K562 (cell line): Measurements from ENCODE around the gene ABCC11. TPM values are rescaled to one million over a fixed set of nuclear protein-coding genes. Genes with fewer than 3 reads are reported as not detected.

Experiments used
- CREM ChIP-seq: IDR thresholded peaks from 2 replicates; pipeline ENCODE4 v1.6.1; 2014; ENCODE audit warnings: antibody characterized with exemption, low read depth
- GABPA ChIP-seq: fragments of 200-800 bp; sonication (Bioruptor generic); conservative IDR thresholded peaks from 2 replicates; pipeline ENCODE4 v1.6.1; 2016; ENCODE audit warnings: low read depth, missing genetic modification characterization, missing compliant biosample characterization
- GATA2 ChIP-seq: sonication (generic); formaldehyde crosslinking; IDR thresholded peaks from 2 replicates; pipeline ENCODE4 v1.4.0; 2020; ENCODE audit warnings: mild to moderate bottlenecking, missing genetic modification reagents
- GATAD2A ChIP-seq: fragments of 450-650 bp; IDR thresholded peaks from 2 replicates; pipeline ENCODE4 v1.6.1; 2017
- KLF16 ChIP-seq: IDR thresholded peaks from 2 replicates; pipeline ENCODE4 v1.6.1; 2016; ENCODE audit warnings: antibody characterized with exemption
- SMC3 ChIP-seq: conservative IDR thresholded peaks from 2 replicates; pipeline ENCODE4 v1.6.1; 2011; ENCODE audit warnings: low read depth, low read length, improper control_type of control experiment; ENCODE audit not compliant: insufficient read depth
- SP2 ChIP-seq: IDR thresholded peaks from 2 replicates; pipeline ENCODE4 v1.6.1; 2011; ENCODE audit warnings: mild to moderate bottlenecking, low read depth, low read length, moderate library complexity; ENCODE audit not compliant: poor library complexity, severe bottlenecking; ENCODE audit errors: extremely low read depth
- polyA plus RNA-seq, 8 experiments: library from polyadenylated mRNA; depleted of rRNA in 4 of 8; stranded (reverse) in 5 of 8; unstranded in 3 of 8; fragments of >200 nt; fragmentation: Nextera tagmentation in 2 of 8; fragmentation: Illumina TruSeq in 1 of 8; extraction: Ambion mirVana in 2 of 8; extraction: Trizol in 1 of 8; gene quantifications; 2 replicates each; pipeline versions ENCODE4 v1.2.1 to v1.2.3, GENCODE V29; 2011 to 2014; ENCODE audit warnings: inconsistent platforms in 1 of 8, missing spikeins in 1 of 8
- total RNA-seq, 7 experiments: library from RNA; depleted of rRNA in 6 of 7; stranded (reverse); fragments of >200 nt in 6 of 7; fragmentation: Illumina TruSeq in 2 of 7; extraction: Trizol in 2 of 7; gene quantifications; 2 replicates each; pipeline versions ENCODE4 v1.2.1 to v1.2.3, GENCODE V29; 2011 to 2021; ENCODE audit warnings: low replicate concordance in 1 of 7
- TF ChIP-seq, protein P1 (sequence below), 2 experiments: fragments of 450-650 bp in 1 of 2; sonication (generic) in 1 of 2; formaldehyde crosslinking in 1 of 2; IDR thresholded peaks in 1 of 2; conservative IDR thresholded peaks in 1 of 2; 2 replicates each; pipeline versions ENCODE4 v1.6.1 to v1.8.1; 2016 to 2023; ENCODE audit warnings: mild to moderate bottlenecking in 2 of 2, moderate library complexity in 2 of 2, inconsistent platforms in 1 of 2, missing genetic modification reagents in 1 of 2
- TF ChIP-seq, protein P2 (sequence below): sonication (generic); formaldehyde crosslinking; IDR thresholded peaks from 2 replicates; pipeline ENCODE4 v1.8.1; 2023; ENCODE audit warnings: mild to moderate bottlenecking, missing genetic modification reagents
- TF ChIP-seq, protein P3 (sequence below): sonication (generic); formaldehyde crosslinking; IDR thresholded peaks from 2 replicates; pipeline ENCODE4 v1.9.0; 2022; ENCODE audit warnings: mild to moderate bottlenecking, missing genetic modification reagents
- TF ChIP-seq, protein P4 (sequence below): fragments of 200-600 bp; sonication (generic); IDR thresholded peaks from one replicate; pipeline ENCODE4 v1.6.1; 2012; ENCODE audit warnings: mild to moderate bottlenecking, low read depth, low read length, inconsistent platforms

ABCC11 gene
- total and polyA plus RNA-seq, 9 of the 15 experiments (the other 6 are each of a cell fraction or from before 2014, with no cell fraction given) = 0.04 to 0.14 (median 0.04) TPM; not detected in 6

DNA sequence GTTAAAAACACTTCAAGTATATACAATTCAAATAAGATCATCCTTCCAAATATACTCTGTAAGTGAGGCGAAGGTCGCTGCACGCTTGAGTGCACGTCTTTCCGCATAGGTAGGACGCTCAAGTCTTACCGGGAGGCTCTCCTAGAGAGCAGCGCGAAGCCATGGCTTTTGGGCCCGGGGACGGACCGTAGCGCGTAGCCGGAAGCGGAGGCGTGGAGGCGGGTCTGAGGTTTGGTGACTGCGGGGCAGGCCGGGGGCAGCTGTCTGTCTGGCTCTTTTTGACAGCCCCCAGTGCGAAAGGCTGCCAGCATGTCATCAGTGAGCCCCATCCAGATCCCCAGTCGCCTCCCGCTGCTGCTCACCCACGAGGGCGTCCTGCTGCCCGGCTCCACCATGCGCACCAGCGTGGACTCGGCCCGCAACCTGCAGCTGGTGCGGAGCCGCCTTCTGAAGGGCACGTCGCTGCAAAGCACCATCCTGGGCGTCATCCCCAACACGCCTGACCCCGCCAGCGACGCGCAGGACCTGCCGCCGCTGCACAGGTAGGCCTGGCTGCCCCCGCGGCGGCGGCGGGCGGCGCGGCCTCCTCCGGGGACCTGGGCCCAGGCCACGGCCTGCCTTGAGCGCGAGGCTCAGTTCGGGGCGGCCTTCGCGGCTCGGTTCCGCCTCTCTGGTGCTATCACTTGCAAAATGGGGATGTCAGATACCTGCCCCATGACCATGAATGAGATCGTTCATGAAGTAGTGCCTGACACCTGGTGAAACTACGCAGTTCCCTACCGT is 3.1 kb downstream of the ABCC11 start, which contains the start of gene LONP2 (continued):
- TF ChIP-seq, protein P1, sequence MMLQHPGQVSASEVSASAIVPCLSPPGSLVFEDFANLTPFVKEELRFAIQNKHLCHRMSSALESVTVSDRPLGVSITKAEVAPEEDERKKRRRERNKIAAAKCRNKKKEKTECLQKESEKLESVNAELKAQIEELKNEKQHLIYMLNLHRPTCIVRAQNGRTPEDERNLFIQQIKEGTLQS (IDR thresholded peaks at IDR 0.05) = no peak
- TF ChIP-seq, protein P1 (CRISPR knock-in tag; conservative IDR thresholded peaks at IDR 0.05) = no peak
- peak; percentile 92 for TF ChIP-seq GABPA (tag)
- TF ChIP-seq SP2 = peak; percentile 23
- peak; percentile 97 for TF ChIP-seq CREM
- TF ChIP-seq KLF16 = peak; percentile 87
- TF ChIP-seq, protein P2, sequence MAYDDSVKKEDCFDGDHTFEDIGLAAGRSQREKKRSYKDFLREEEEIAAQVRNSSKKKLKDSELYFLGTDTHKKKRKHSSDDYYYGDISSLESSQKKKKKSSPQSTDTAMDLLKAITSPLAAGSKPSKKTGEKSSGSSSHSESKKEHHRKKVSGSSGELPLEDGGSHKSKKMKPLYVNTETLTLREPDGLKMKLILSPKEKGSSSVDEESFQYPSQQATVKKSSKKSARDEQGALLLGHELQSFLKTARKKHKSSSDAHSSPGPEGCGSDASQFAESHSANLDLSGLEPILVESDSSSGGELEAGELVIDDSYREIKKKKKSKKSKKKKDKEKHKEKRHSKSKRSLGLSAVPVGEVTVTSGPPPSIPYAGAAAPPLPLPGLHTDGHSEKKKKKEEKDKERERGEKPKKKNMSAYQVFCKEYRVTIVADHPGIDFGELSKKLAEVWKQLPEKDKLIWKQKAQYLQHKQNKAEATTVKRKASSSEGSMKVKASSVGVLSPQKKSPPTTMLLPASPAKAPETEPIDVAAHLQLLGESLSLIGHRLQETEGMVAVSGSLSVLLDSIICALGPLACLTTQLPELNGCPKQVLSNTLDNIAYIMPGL (CRISPR knock-in tag) = 0 out of 2 replicates have a peak, but pooled peaks have one; percentile 45
- TF ChIP-seq SMC3 = 0 out of 2 replicates have a peak, but pooled peaks have one; percentile 0
- TF ChIP-seq, protein P3, sequence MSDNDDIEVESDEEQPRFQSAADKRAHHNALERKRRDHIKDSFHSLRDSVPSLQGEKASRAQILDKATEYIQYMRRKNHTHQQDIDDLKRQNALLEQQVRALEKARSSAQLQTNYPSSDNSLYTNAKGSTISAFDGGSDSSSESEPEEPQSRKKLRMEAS (CRISPR knock-in tag) = peak; percentile 73
- no peak for TF ChIP-seq GATA2 (CRISPR knock-in tag)
- TF ChIP-seq, protein P4, sequence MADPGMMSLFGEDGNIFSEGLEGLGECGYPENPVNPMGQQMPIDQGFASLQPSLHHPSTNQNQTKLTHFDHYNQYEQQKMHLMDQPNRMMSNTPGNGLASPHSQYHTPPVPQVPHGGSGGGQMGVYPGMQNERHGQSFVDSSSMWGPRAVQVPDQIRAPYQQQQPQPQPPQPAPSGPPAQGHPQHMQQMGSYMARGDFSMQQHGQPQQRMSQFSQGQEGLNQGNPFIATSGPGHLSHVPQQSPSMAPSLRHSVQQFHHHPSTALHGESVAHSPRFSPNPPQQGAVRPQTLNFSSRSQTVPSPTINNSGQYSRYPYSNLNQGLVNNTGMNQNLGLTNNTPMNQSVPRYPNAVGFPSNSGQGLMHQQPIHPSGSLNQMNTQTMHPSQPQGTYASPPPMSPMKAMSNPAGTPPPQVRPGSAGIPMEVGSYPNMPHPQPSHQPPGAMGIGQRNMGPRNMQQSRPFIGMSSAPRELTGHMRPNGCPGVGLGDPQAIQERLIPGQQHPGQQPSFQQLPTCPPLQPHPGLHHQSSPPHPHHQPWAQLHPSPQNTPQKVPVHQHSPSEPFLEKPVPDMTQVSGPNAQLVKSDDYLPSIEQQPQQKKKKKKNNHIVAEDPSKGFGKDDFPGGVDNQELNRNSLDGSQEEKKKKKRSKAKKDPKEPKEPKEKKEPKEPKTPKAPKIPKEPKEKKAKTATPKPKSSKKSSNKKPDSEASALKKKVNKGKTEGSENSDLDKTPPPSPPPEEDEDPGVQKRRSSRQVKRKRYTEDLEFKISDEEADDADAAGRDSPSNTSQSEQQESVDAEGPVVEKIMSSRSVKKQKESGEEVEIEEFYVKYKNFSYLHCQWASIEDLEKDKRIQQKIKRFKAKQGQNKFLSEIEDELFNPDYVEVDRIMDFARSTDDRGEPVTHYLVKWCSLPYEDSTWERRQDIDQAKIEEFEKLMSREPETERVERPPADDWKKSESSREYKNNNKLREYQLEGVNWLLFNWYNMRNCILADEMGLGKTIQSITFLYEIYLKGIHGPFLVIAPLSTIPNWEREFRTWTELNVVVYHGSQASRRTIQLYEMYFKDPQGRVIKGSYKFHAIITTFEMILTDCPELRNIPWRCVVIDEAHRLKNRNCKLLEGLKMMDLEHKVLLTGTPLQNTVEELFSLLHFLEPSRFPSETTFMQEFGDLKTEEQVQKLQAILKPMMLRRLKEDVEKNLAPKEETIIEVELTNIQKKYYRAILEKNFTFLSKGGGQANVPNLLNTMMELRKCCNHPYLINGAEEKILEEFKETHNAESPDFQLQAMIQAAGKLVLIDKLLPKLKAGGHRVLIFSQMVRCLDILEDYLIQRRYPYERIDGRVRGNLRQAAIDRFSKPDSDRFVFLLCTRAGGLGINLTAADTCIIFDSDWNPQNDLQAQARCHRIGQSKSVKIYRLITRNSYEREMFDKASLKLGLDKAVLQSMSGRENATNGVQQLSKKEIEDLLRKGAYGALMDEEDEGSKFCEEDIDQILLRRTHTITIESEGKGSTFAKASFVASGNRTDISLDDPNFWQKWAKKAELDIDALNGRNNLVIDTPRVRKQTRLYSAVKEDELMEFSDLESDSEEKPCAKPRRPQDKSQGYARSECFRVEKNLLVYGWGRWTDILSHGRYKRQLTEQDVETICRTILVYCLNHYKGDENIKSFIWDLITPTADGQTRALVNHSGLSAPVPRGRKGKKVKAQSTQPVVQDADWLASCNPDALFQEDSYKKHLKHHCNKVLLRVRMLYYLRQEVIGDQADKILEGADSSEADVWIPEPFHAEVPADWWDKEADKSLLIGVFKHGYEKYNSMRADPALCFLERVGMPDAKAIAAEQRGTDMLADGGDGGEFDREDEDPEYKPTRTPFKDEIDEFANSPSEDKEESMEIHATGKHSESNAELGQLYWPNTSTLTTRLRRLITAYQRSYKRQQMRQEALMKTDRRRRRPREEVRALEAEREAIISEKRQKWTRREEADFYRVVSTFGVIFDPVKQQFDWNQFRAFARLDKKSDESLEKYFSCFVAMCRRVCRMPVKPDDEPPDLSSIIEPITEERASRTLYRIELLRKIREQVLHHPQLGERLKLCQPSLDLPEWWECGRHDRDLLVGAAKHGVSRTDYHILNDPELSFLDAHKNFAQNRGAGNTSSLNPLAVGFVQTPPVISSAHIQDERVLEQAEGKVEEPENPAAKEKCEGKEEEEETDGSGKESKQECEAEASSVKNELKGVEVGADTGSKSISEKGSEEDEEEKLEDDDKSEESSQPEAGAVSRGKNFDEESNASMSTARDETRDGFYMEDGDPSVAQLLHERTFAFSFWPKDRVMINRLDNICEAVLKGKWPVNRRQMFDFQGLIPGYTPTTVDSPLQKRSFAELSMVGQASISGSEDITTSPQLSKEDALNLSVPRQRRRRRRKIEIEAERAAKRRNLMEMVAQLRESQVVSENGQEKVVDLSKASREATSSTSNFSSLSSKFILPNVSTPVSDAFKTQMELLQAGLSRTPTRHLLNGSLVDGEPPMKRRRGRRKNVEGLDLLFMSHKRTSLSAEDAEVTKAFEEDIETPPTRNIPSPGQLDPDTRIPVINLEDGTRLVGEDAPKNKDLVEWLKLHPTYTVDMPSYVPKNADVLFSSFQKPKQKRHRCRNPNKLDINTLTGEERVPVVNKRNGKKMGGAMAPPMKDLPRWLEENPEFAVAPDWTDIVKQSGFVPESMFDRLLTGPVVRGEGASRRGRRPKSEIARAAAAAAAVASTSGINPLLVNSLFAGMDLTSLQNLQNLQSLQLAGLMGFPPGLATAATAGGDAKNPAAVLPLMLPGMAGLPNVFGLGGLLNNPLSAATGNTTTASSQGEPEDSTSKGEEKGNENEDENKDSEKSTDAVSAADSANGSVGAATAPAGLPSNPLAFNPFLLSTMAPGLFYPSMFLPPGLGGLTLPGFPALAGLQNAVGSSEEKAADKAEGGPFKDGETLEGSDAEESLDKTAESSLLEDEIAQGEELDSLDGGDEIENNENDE = no peak
- 0 out of 2 replicates have a peak, but pooled peaks have one; percentile 21 for TF ChIP-seq GATAD2A
